Coronary artery (tissue), 2 donors: ENCODE measurements around the gene HOMER2.
"Not testable (repeated sequence)": the region's sequence is repeated elsewhere in the genome, so short reads cannot be mapped to it uniquely, and the experiment has no call there.

Experiments
- DNase-seq: peaks from one replicate; pipeline ENCODE4 v3.0.0-alpha.2; 2017; ENCODE audit warnings: low spot score
- H3K27ac ChIP-seq, 2 donors: fragments of 200-600 bp; sonication (generic); one replicate each; pipeline ENCODE4 v1.5.1; 2016 to 2019
- H3K4me3 ChIP-seq: fragments of 200-600 bp; sonication (generic); 2 replicates; pipeline ENCODE4 v1.5.1; 2016; ENCODE audit warnings: mild to moderate bottlenecking, moderate library complexity
- TF ChIP-seq, protein P1 (sequence below): fragments of 200-600 bp; sonication (generic); IDR thresholded peaks from one replicate; pipeline ENCODE4 v1.5.1; 2019; ENCODE audit warnings: antibody characterized with exemption

Gene HOMER2

DNA sequence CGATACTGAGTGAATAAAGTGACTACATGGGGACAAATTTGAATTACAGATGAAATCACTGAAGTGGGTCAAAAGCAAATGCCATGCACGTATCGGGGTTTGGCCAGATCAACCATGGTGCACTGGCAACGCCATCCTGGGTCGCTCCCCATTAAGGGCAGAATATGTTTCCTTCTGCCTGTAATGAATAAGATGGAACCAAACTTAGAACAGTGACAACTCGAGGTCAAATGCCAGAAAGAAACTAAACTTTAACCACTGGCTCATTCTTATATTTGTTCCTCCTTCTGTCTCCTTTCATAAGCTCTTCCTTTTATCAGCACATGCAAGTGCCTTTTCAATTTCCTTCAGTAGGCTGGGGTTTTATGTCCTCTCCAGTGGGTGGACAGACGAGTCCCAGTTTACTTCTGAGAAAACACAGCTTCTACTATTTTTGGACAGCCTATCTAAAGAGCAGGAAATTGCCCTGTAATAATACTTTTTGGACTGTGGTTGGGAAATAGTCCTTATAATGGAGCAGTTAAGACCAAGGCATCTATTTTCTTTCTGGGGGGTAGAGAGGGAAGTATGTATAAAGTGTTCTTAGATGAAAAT is 81.7 kb downstream of the HOMER2 start:
- DNase-seq: no peak
- TF ChIP-seq, protein P1, sequence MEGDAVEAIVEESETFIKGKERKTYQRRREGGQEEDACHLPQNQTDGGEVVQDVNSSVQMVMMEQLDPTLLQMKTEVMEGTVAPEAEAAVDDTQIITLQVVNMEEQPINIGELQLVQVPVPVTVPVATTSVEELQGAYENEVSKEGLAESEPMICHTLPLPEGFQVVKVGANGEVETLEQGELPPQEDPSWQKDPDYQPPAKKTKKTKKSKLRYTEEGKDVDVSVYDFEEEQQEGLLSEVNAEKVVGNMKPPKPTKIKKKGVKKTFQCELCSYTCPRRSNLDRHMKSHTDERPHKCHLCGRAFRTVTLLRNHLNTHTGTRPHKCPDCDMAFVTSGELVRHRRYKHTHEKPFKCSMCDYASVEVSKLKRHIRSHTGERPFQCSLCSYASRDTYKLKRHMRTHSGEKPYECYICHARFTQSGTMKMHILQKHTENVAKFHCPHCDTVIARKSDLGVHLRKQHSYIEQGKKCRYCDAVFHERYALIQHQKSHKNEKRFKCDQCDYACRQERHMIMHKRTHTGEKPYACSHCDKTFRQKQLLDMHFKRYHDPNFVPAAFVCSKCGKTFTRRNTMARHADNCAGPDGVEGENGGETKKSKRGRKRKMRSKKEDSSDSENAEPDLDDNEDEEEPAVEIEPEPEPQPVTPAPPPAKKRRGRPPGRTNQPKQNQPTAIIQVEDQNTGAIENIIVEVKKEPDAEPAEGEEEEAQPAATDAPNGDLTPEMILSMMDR: no peak

DNA sequence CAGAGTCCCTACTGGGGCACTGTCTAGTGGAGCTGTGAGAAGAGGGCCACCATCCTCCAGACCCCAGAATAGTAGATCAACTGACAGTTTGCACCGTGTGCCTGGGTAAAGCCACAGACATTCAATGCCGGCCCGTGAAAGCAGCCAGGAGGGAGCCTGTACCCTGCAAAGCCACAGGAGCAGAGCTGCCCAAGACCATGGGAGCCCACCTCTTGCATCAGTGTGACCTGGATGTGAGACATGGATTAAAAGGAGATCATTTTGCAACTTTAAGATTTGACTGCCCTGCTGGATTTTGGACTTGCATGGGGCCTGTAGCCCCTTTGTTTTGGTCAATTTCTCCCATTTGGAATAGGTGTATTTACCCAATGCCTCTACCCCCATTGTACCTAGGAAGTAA is 86.5 kb downstream of the HOMER2 start:
- not testable (repeated sequence) for H3K4me3 ChIP-seq, H3K27ac ChIP-seq, DNase-seq

More for the DNA sequence above, 81.7 kb downstream of the HOMER2 start:
- Histone ChIP-seq H3K27ac (no peak overlapping the region), H3K4me3 (no peak overlapping the region)

DNA sequence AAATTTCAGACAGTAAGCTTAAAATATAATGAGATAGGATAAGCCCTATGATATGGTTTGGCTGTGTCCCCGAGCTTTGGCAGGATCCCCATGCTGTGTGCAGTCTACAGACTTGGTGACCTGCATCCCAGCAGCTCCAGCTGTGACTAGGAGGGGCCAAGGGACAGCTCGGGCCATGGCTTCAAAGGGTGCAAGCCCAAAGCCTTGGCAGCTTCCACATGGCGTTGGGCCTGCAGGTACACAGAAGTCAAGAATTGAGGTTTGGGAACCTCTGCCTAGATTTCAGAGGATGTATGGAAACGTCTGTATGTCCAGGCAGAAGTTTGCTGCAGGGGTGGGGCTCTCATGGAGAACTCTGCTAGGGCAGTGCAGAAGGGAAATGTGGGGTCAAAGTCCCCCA is 86.9 kb downstream of the HOMER2 start:
- H3K27ac ChIP-seq, DNase-seq, H3K4me3 ChIP-seq: not testable (repeated sequence)

DNA sequence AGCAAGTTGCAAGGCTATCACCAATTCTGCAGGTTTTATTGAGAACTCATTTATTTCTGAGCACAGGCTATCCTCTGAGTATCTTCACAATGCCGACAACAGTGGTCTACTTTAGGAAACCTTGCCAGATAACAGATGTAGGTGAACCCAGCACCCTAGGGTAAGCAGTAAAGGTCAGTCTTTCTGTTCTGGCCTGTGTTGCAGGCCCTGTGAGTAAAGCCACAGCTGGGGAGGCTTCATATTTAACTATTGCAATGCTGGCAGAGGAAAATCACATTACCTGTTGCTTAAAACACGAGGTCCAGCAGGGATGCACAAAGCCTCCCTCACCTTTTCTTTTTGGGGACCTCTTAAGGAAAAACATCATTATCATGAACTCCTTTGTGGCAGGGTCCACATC is 87.6 kb downstream of the HOMER2 start:
- TF ChIP-seq, protein P1: no peak
- Histone ChIP-seq H3K27ac (no peak overlapping the region), H3K4me3 (no peak overlapping the region)
- DNase-seq: no peak

DNA sequence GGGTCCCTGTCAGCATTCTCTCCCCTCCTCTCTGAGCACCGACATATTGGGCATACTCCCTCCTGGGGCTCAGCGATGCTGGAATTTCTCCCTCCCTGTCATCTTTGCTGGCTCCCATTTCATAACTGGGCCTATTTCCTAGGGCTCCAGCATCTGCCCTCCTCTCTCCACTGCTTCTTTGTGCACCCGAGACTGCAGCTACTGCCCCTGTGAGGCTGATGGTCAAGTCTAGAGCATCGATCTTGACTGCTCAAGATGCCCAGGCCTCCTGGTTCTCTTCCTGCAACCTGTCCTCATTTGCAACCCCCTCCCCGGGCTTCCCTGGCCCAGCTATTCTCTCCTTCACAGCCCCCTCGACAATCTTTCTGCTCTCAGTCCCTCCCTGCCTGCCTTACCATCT is 89.6 kb downstream of the HOMER2 start:
- DNase-seq: no peak
- TF ChIP-seq, protein P1: no peak
- H3K4me3 ChIP-seq: no peak overlapping the region
- H3K27ac ChIP-seq: no peak overlapping the region

DNA sequence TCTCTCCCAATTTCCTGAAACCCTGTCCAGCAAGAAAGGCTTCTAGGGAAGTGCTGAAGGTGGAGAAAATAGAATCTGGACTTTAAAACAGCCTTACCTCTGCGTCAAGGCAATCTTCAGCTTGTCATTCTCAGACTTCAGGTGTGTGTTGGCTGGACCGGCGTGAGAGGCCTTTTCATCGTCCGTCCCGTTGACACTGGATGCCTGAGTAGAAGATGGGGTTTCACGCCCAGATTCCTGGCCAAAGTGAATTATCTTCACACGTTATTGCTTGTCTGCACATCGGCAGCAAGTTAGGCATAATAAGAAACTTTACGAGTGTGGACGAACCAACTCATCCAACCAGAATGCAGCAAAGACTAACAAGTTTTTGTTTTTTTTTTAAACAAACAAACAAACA is 93.6 kb downstream of the HOMER2 start:
- Histone ChIP-seq H3K27ac (no peak overlapping the region), H3K4me3 (no peak overlapping the region)
- TF ChIP-seq, protein P1: no peak
- no peak for DNase-seq

DNA sequence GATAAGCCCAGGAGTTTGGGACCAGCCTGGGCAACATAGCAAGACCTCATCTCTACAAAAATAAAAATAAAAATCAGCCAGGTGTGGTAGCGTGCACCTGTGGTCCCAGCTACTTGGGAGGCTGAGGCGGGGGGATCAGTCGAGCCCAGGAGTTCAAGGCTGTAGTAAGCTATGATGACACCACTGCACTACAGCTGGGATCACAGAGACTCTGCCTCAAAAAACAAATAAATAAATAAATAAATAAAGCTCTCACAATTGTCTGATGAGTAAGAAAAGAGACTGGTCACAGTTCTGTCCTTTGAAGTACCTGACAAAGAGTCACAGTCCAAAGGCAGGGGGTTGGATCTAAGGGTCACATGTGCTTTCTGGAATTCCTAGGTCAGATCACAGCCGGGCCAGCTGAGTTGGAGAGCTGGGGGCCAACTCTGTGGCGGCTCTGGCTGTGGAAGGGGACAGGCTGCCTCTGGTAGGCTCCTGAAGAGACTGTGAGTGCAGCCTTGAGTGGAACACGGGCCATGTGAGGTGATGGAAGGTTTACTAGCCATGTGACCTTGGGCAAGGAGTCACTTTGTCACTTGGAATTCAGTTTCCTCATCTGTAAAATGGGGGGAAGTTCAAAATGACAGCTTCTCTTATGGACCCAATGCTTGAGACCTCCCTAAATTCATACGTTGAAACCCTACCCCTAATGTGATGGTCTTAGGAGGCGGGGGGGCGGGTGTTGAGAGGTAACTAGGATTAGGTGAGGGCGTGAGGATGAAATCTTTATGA is 95.9 kb downstream of the HOMER2 start:
- DNase-seq: no peak
- TF ChIP-seq, protein P1: no peak
- H3K4me3 ChIP-seq: no peak overlapping the region
- H3K27ac ChIP-seq: no peak overlapping the region
